GM21529 (cell line): ENCODE data around the gene MRPL30.
"Not testable (repeated sequence)": the region's sequence is repeated elsewhere in the genome, so short reads cannot be mapped to it uniquely, and the experiment has no call there.

Experiments used
- ATAC-seq: cut with Tn5 transposase; IDR thresholded peaks from one replicate; pipeline ENCODE4 v1.9.1; 2021; ENCODE audit not compliant: unreplicated experiment

MRPL30 gene

DNA sequence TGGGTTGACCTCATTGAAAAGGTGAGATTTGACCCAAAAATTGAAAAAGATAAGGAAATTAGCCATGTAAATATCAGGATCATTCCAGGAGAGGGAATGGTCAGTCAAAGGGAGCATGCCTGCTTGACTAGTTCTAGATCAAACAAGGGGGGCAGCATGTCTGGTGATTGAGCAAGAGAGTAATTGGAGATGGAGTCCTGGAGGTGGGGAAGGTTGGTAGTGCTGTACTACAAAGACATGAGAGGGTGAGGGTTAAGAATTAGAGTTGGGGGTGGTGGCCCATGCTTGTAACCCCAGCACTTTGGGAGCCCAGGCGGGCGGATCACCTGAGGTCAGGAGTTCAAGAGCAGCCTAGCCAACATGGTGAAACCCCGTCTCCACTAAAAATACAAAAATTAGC is 2.0 kb downstream of the MRPL30 start:
- ATAC-seq = no peak

DNA sequence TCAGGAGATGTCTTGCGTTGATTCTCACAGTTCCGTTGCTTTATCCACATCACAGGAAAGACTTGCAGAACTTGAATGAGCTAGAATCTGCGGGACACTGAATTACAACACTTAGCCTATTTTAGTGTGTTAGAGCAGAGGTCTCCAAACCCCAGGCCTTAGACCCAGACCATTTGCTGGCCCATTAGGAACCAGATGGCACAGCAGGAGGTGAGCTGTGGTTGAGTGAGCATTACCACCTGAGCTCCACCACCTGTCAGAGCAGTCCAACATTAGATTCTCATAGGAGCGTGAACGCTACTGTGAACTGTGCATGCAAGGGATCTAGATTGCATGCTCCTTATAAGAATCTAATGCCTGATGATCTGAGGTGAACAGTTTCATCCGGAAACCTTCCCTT is 3.8 kb downstream of the MRPL30 start:
- ATAC-seq = no peak

DNA sequence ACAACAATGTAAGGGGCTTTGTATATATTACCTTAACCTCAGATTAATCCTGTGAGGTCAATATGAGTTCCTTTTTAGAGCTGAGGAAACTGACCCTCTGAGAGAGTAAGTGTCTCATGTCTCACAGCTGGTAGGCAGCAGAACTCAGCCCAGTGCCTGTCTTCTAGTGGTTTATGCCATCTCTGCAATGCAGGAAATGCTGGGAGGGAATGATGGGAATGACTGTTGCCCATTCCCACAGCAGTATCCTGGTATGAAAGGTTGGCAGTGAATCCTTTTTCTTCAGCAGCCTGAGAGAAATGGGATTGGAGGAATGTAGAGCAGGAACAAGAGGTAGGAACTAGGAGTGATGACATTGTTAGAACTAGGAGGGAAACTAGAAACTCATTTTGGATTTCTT is 6.0 kb downstream of the MRPL30 start:
- ATAC-seq = no peak

DNA sequence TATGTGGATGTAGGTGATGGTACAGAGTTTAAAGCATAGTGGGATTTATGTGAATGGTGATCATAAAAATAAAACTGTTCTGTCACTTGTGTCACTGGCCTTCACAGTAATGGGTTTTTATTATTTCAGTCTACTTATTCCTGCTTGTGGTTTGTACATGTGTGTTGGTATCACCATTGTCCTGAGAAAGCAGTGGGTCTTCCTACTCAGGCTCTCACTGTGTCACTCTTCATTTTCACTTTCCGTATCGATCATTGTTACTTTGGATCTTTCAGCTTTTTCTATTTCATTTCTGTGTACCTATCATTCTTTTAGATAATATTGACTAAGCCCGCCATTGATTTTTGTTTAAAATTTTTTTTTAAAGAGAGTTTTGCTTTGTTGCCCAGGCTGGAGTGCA is 7.4 kb downstream of the MRPL30 start:
- ATAC-seq = no peak

DNA sequence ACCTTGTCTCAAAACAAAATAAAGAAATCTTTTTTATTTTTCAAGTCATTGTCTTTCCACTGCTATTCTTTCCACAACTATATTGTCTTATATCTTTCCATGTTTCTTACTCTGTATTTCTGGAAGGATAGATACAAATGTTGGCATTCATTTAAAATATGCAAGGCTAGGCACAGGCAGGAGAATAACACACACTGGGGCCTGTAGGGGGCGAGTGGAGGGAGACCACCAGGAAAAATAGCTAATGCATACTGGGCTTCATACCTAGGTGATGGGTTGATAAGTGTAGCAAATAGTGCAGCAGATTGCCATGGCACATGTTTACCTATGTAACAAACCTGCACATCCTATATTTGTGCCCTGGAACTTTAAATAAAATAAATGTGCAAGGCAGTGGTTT is 9.6 kb downstream of the MRPL30 start:
- ATAC-seq = no peak

DNA sequence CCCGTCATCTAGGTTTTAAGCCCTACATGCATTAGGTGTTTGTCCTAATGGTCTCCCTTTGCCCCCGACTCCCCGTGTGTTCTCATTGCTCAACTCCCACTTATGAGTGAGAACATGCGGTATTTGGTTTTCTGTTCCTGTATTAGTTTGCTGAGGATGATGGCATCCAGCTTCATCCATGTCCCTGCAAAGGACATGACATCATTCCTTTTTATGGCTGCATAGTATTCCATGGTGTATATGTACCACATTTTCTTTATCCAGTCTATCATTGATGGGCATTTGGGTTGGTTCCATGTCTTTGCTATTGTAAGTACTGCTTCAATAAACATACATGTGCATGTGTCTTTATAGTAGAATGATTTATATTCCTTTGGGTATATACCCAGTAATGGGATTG is 11.4 kb downstream of the MRPL30 start:
- not testable (repeated sequence) for ATAC-seq

DNA sequence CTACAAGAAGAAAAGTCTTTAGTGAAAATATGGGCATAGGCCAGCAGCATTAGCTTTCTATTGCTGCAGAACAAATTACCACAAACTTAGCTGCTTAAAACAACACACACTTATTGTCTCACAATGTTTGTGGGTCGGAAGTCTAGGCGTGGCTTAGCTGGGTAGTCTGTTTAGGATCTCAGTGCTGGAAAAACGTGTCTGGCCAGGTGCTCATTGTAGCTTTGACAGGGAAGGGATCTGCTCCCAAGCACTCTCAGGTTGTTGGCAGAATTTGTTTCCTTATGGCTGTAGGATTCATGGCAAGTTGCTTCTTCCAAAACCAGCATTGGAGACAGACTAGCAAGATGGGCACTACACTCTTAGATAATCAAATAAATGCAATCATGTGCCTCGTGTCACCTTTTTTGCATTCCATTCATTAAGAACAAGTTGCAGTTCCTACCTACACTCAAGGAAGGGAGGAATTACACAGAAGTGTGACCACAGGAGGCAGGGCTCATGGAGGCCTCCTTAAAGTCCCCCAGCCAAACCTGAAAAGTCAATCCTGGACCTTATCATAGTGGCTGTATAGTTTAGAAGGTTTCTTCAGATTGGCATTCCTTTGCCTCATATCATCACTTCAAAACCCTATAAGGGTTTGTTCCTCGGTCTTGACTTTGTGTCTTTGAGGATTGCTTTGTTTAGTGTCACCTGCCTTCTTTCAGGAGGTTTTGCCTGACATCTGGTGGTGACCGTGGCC is 17.3 kb downstream of the MRPL30 start:
- no peak for ATAC-seq

DNA sequence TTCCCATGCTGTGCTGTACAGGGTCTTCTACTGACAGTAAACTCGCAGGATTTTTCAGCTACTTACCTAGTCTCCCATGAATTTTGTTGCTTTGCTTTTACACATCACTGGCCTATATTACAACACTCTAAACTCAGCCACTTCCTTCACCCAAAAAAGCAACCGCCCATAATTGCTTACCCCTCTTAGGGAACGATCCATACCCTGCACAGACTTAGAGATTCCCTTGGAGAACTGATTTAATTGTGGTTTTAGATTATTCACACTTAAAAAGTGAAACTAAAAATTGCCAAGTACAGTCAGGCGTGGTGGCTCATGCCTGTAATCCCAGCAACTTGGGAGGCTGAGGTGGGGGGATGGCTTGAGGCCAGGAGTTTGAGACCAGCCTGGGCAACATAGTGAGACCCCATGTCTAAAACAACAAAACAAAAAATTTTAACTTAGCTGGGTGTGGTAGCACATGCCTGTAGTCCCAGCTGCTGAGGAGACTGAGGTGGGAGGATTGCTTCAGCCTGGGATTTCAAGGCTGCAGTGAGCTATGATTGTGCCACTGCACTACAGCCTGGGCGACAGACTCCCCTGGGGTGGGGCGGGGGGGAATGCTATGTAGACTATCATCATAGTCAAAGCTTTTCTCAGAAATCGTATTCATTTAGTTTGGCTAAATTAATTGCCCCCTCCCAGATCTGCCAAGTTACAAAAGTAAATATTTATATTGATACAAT is 19.3 kb downstream of the MRPL30 start:
- no peak for ATAC-seq

DNA sequence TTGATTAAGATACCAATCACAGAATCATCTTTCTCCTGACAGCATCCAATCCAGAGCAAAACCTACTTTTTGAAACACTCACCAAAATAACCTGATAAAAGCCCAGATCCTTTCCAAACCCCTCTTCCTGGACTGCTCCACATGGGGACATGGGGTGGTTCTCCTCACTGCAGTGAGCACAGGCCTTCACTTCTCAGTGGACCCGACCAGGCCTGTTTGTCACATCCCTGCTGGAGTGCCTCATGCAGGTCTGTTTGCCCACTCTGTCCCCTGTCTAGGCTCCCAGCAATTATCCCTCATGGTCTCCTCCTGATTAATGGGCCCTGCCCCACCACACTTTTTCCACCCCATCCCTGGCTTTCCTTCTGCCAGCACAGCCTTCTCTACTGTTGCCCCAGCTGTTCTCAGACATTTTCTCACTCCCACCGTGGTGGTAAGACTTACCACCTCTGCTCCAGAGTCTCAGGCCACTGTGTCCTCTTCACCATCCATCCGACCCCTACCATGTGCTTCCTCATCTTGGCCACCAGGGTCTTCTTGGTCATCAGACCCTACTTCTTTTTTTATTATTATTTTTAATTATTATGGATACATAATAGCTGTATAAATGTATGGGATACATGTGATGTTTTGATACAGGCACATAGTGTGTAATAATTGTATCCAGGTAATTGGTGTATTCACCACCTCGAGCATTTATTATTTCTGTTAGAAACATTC is 21.1 kb downstream of the MRPL30 start:
- no peak for ATAC-seq

DNA sequence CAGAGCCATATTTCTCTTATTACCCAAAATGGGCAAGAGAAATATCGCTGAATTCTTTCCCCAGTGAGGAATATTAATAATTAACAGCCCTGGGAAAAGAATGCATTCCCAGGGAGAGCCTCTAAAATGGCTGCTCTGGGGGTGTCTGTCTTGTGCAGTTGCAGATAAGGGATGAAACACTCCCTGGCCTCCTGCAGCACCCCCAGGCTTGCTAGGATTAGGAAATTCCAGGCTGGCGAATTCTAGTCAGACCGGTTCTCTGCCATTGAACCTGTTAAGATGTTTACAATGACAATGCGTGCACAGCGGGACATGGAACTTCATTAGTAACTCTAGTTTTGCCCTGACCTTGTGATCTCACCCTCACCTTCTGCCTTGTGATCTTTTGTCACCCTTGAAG is 24.5 kb downstream of the MRPL30 start:
- ATAC-seq = no peak

DNA sequence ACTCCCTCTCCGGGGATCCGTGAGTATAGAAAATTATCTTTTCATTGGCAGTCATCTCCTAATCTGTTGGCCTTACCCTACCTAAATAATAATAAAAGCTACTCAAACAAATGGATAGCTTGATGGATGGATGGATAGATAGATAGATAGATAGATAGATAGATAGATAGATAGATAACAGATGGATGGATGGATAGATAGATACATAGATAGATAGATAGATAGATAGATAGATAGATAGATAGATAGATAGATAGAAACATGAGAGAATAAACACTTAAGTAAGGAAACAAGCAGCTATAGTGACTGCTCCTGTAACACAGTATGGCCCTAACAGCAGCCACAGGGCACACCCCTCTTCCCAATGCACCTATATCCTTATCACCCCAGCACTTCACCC is 35.1 kb downstream of the MRPL30 start:
- no peak for ATAC-seq

DNA sequence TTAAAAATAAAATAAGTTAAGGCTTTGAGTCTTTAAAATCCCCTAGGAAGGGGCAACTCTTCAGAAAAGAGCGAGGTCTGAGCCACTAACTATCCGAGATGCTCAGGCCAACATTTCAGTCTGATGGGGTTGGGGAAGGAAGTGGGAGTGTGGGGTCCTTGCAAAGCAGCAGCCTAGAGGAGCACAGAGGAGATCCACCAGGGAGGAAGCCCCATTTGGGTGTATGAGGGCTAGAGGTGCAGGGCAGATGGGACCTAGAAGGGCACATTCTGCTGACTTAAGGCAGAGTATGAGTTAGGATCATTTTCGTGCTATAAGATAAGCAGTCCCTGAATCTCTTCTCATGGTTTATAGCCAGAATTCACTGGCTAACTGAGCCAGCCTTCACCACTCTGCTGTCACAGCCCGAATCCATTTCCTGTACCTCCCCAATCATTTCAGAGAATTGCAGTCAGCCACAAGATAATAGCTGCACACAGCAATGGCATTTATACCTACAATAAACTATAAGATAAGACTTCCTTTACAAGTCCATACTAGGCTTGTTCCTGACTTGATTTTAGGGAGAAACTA is 37.0 kb downstream of the MRPL30 start:
- no peak for ATAC-seq

DNA sequence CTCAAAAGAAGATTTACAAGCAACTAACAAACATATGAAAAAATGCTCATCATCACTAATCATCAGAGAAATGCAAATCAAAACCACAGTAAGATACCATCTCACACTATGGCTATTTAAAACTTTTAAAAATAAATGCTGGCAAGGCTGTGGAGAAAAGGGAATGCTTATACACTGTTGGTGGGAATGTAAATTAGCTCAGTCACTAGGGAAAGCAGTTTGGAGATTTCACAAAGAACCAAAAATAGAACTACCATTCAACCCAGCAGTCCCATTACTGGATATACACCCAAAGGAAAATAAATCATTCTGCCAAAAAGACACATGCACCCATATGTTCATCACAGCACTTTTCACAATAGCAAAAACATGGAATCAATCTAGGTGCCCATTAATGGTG is 52.2 kb downstream of the MRPL30 start:
- not testable (repeated sequence) for ATAC-seq

DNA sequence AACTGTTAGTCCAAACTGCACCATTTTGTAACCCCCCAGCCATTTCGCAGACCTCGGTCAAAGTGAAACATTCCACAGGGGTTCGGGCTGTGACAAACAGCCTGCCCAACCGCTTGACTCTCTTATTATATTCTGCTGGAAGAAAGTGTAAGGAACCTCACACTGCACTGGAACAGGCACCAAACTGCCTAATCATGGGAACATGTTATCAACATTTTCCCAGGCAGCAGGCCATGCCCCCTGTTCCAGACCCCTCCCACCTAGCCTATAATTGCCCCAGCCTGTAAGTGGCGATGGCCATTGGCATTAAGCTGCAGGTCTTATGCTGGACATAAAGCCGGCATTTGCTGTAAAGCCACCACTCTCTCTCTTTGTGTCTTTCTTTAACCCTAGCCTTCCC is 57.6 kb downstream of the MRPL30 start:
- no peak for ATAC-seq

DNA sequence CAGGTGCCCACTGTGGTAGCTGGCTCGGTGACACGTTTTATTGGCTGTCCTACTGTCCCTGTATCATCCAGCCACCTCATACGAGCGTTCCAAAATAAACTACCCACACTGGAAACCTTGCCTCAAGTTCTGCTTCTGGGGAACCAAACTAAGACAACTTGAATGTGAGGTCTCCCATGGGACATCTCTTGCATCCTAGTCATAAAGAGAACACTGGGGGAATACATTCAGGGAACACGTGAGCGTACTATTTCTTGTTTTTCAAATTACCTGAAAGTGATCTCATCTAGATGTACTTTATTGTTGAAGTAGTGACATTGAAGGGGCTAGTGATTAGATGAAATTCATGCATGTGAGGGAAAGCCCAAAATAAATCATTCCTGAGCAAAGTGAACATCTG is 59.4 kb downstream of the MRPL30 start:
- ATAC-seq = no peak

DNA sequence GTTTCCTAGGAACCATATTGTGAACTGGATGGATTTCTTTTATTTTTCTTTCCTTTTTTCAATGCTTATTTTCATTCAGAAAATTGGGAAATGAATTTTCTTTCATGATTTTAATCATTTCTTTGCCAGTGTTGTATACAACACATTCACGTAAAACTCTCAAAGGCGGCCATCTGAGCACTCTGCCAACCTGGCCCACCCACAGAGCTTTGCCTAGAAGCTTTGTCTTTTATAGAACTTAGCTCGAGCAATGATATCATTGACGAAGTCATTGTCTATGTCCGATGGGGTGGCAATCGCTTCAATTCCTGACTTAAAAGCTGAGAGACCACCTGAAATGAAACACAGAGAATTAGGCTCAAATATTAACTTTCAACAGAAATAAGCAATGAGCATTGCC is 61.2 kb downstream of the MRPL30 start:
- no peak for ATAC-seq
